Measurements from ENCODE around the gene EPS15.
"Not testable (repeated sequence)": the region's sequence is repeated elsewhere in the genome, so short reads cannot be mapped to it uniquely, and the experiment has no call there.

Gene EPS15

GRCh38 chr1:51514733-51515132 lies 4.3 kb downstream of the EPS15 start:
- DNase-seq (ENCODE audit: low read depth), result no peak

GRCh38 chr1:51512606-51513005 lies 6.5 kb downstream of the EPS15 start:
- DNase-seq (ENCODE audit: low read depth), result no peak

- no peak for DNase-seq (ENCODE audit: low read depth)
Measured at GRCh38 chr1:51512120-51512519, 6.9 kb downstream of the EPS15 start.

GRCh38 chr1:51509773-51510172 lies 9.3 kb downstream of the EPS15 start:
- no peak for DNase-seq (ENCODE audit: low read depth)

- DNase-seq (ENCODE audit: low read depth), result peak; percentile 86
Measured at GRCh38 chr1:51506537-51506936, 12.5 kb downstream of the EPS15 start.

GRCh38 chr1:51504806-51505525 lies 14.1 kb downstream of the EPS15 start:
- no peak for DNase-seq (ENCODE audit: low read depth)

- DNase-seq (ENCODE audit: low read depth), result not testable (repeated sequence)
Measured at GRCh38 chr1:51501218-51501630, 17.8 kb downstream of the EPS15 start.

GRCh38 chr1:51499694-51500093 lies 19.4 kb downstream of the EPS15 start:
- DNase-seq (ENCODE audit: low read depth), result no peak

GRCh38 chr1:51498924-51499323 lies 20.1 kb downstream of the EPS15 start:
- no peak for DNase-seq (ENCODE audit: low read depth)

- no peak for DNase-seq (ENCODE audit: low read depth)
Measured at GRCh38 chr1:51497340-51497739, 21.7 kb downstream of the EPS15 start.

- no peak for DNase-seq (ENCODE audit: low read depth)
Measured at GRCh38 chr1:51494138-51494830, 24.8 kb downstream of the EPS15 start.

- no peak for DNase-seq (ENCODE audit: low read depth)
Measured at GRCh38 chr1:51491166-51491981, 27.7 kb downstream of the EPS15 start.

GRCh38 chr1:51489472-51489871 lies 29.6 kb downstream of the EPS15 start:
- DNase-seq (ENCODE audit: low read depth), result no peak

- DNase-seq (ENCODE audit: low read depth), result no peak
Measured at GRCh38 chr1:51488372-51489050, 30.6 kb downstream of the EPS15 start.

- no peak for DNase-seq (ENCODE audit: low read depth)
Measured at GRCh38 chr1:51487628-51488027, 31.4 kb downstream of the EPS15 start.

- no peak for DNase-seq (ENCODE audit: low read depth)
Measured at GRCh38 chr1:51484591-51484990, 34.5 kb downstream of the EPS15 start.

GRCh38 chr1:51482881-51483280 lies 36.2 kb downstream of the EPS15 start:
- no peak for DNase-seq (ENCODE audit: low read depth)

- DNase-seq (ENCODE audit: low read depth), result not testable (repeated sequence)
Measured at GRCh38 chr1:51474832-51475620, 44.0 kb downstream of the EPS15 start.

GRCh38 chr1:51473331-51474115 lies 45.5 kb downstream of the EPS15 start:
- DNase-seq (ENCODE audit: low read depth), result no peak

GRCh38 chr1:51472359-51472758 lies 46.7 kb downstream of the EPS15 start:
- no peak for DNase-seq (ENCODE audit: low read depth)

GRCh38 chr1:51469518-51469917 lies 49.5 kb downstream of the EPS15 start:
- DNase-seq (ENCODE audit: low read depth), result no peak
